SK-N-MC (cell line): ENCODE results near the gene MDP1.

Source experiments
- EZH2 ChIP-seq: fragments of 200-600 bp; sonication (generic); IDR thresholded peaks from one replicate; pipeline ENCODE4 v1.6.1; 2017; ENCODE audit warnings: antibody characterized with exemption
- FOXP2 ChIP-seq: optimal IDR thresholded peaks from 2 replicates; pipeline ENCODE3; 2011; ENCODE audit warnings: mild to moderate bottlenecking, moderate library complexity; ENCODE audit not compliant: insufficient read depth; ENCODE audit errors: extremely low read length, control extremely low read depth
- POLR2AphosphoS5 ChIP-seq: IDR thresholded peaks from 2 replicates; pipeline ENCODE4 v1.6.1; 2012; ENCODE audit warnings: mild to moderate bottlenecking, low read depth, low read length, borderline replicate concordance

DNA sequence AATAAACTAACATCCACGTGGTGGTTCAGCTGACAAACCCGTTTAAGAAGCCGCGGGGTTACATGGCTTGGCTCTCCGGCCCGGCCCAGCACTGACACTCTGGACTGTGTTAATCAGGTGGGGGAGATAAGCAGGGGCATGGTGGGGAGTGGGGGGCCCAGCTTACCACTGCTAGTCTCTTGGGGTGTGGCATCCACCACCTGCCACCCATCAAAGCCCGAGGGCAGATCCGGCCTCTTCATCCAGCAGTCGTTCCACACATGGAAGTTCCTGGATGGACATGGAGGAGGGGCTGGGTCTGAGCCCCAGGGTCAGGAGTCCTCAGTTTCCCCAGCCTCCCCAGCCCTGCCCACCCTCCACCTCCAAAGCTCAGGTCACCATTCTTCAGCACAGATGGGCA is 42.3 kb upstream of the MDP1 start:
- no peak for TF ChIP-seq POLR2AphosphoS5
- no peak for TF ChIP-seq EZH2
- TF ChIP-seq FOXP2 = no peak
